ENCODE results near the gene KCND2.
"Not testable (repeated sequence)": the region's sequence is repeated elsewhere in the genome, so short reads cannot be mapped to it uniquely, and the experiment has no call there.

The KCND2 gene

DNA sequence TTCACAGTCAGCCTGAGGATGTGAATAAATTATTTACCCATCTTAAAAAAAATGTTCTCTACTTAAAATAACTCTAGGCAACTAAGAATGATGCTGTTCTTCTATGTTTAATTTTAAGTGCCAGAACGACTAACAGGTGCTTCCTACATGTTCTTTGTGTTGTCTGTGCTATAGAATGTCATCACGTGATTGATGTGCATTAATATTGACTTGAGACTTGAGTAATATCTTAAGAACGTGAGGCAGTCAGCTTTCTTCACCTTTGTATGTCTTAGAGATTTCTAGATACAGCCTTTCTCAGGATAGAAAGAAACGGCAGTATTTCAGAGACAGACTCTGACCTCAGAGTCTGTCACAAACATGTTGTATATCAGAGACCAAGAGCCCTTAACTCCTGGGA, 274.6 kb downstream of the KCND2 start:
- H3K4me3 ChIP-seq (ENCODE audit: low read depth, low read length): no peak overlapping the region
- TF ChIP-seq CTCF (conservative IDR thresholded peaks at IDR 0.05; ENCODE audit: low read depth, low read length): no peak
- no peak for DNase-seq (ENCODE audit: low read depth)

DNA sequence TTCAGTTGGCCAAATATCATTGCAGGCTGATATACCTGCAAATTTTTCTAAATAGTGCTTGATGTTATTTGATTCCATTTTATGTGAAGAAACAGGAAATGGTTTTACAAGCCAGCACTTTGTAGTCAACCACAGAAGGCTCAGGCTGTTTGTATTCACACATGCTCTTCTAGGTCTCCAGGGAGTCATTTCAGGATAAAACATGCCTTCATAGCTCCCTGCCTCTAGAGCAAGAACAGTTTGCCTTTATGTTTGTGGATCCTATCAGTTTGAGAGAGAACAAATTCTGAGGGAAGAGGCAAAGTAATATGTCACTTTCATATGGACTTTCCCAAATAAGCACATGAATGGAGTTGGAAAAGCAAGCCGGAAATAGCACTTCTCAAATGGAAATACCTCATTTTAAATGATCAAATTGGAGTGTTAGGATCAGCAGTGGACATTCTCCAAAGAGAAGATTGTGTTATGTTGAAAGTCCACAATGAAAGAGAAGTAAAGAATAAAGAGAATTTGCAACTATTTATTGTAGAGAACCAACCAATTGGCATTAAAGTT, 277.6 kb downstream of the KCND2 start:
- TF ChIP-seq CTCF (conservative IDR thresholded peaks at IDR 0.05; ENCODE audit: low read depth, low read length): no peak
- DNase-seq (ENCODE audit: low read depth): peak; percentile 71
- H3K4me3 ChIP-seq (ENCODE audit: low read depth, low read length): no peak overlapping the region

GRCh38 chr7:120553491-120553890, 280.5 kb downstream of the KCND2 start:
- TF ChIP-seq CTCF (conservative IDR thresholded peaks at IDR 0.05; ENCODE audit: low read depth, low read length): no peak
- DNase-seq (ENCODE audit: low read depth): no peak
- no peak overlapping the region for H3K4me3 ChIP-seq (ENCODE audit: low read depth, low read length)

- peak; percentile 85 for TF ChIP-seq CTCF (conservative IDR thresholded peaks at IDR 0.05; ENCODE audit: low read depth, low read length)
- peak; percentile 80 for DNase-seq (ENCODE audit: low read depth)
- H3K4me3 ChIP-seq (ENCODE audit: low read depth, low read length): no peak overlapping the region
Observed at GRCh38 chr7:120554960-120555571, 282.1 kb downstream of the KCND2 start.

DNA sequence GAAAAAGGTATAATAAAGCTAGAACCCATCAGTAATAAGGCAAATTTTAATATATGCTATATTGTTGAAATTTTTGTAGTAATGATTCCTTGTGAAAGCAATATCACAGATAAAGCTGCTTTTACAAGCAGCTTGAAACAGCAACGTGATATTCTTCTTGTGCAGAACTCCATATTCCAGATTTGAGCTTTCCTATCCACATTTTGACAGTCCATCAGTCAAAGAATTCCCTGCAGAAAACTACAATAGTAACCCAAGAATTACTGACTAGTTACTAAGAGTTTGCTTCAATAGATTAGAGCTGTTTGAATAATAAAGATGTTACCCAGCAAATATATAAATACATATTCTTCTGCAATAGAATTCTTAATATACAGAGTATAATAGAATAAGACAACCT, 291.2 kb downstream of the KCND2 start:
- no peak for TF ChIP-seq CTCF (conservative IDR thresholded peaks at IDR 0.05; ENCODE audit: low read depth, low read length)
- no peak for DNase-seq (ENCODE audit: low read depth)
- no peak overlapping the region for H3K4me3 ChIP-seq (ENCODE audit: low read depth, low read length)

- no peak overlapping the region for H3K4me3 ChIP-seq (ENCODE audit: low read depth, low read length)
- no peak for TF ChIP-seq CTCF (conservative IDR thresholded peaks at IDR 0.05; ENCODE audit: low read depth, low read length)
- no peak for DNase-seq (ENCODE audit: low read depth)
Observed at GRCh38 chr7:120567204-120567603, 294.2 kb downstream of the KCND2 start.

DNA sequence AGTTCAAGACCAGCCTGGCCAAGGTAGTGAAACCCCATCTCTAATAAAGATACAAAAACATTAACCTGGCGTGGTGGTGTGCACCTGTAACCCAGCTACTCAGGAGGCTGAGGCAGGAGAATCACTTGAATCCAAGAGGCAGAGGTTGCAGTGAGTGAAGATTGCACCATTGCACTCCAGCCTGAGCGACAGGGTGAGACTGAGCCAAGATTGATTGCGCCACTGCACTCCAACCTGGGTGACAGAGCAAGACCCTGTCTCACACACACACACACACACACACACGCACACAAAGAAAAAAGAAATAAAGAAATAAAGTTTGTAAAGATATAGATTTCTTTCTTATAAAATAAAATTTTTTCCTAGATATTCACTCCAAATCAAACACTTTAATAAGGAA, 305.7 kb downstream of the KCND2 start:
- not testable (repeated sequence) for DNase-seq (ENCODE audit: low read depth); H3K4me3 ChIP-seq (ENCODE audit: low read depth, low read length)
